ENCODE results near the gene ACSM6. TPM values are rescaled to one million over a fixed set of nuclear protein-coding genes. Genes with fewer than 3 reads are reported as not detected.

The ACSM6 gene
- total and polyA plus RNA-seq, 2 donors (not counting 3 experiments of a cell fraction or from before 2014, with no cell fraction given) = not detected

DNA sequence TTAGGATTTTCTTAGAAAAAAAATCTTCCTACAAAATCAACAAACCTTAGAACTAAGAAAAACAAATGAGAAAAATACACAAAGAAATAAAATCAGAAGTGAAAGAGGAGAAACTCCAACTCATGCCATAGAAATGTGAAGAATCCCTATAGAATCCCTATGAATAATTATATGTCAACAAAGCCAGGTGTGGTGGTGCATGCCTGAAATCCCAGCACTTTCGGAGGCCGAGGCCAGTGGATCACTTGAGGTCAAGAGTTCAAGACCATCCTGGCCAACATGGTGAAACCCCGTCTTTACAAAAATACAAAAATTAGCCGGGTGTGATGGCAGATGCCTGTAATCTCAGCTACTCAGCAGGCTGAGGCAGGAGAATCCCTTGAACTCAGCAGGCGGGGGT is 27.1 kb downstream of the ACSM6 start:
- no peak overlapping the region for H3K27ac ChIP-seq (ENCODE audit: insufficient read depth, low read depth, low read length)

More for the DNA sequence above, 27.1 kb downstream of the ACSM6 start:
- H3K79me2 ChIP-seq (ENCODE audit: control insufficient read depth, insufficient read depth, low read length) = no peaks in the 10 kb centered on the region
- H3K27me3 ChIP-seq (ENCODE audit: control insufficient read depth in 2 of 2, insufficient read depth in 2 of 2, low read length in 2 of 2) = no peaks in the 10 kb centered on the region
- ChIA-PET POLR2A (no interaction called here), CTCF (interaction anchor here (1.1 kb wide), 1 partner anchor 37 kb away, joined by 3 read pairs; no protein-coding TSS in a partner anchor)
- no peaks in the 10 kb centered on the region for H3K9me1 ChIP-seq (replicated peaks; ENCODE audit: control insufficient read depth, extremely low read depth, insufficient read depth, low read length)
- H3K4me2 ChIP-seq (ENCODE audit: insufficient read depth, low read length) = no peak overlapping the region
- intact Hi-C loops (cut with micrococcal nuclease) = no loop called here
- H2AFZ ChIP-seq (ENCODE audit: low read depth, low read length) = no peak overlapping the region
- no peaks in the 10 kb centered on the region for H3K4me1 ChIP-seq (ENCODE audit: control insufficient read depth, extremely low read depth, insufficient read depth, low read length)
- TF ChIP-seq POLR2A (IDR thresholded peaks at IDR 0.05; ENCODE audit: low read depth, low read length) = no peak
- TF ChIP-seq JUN (IDR thresholded peaks at IDR 0.05; ENCODE audit: borderline replicate concordance, insufficient read depth, insufficient read length, low read depth) = no peak
- TF ChIP-seq, protein P1, sequence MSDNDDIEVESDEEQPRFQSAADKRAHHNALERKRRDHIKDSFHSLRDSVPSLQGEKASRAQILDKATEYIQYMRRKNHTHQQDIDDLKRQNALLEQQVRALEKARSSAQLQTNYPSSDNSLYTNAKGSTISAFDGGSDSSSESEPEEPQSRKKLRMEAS (IDR thresholded peaks at IDR 0.05; ENCODE audit: insufficient read depth, insufficient read length) = no peak
- no peak for TF ChIP-seq EZH2 (IDR thresholded peaks at IDR 0.05; ENCODE audit: borderline replicate concordance, low read depth, low read length, severe bottlenecking)
- no peak for TF ChIP-seq MYC (IDR thresholded peaks at IDR 0.05; ENCODE audit: low read depth, low read length)
- TF ChIP-seq POLR2AphosphoS5 (IDR thresholded peaks at IDR 0.05; ENCODE audit: insufficient read depth, low read depth, low read length) = no peak
- no peak for TF ChIP-seq FOS (IDR thresholded peaks at IDR 0.05; ENCODE audit: borderline replicate concordance, insufficient read depth, low read length)
- no peak for TF ChIP-seq GATA2 (IDR thresholded peaks at IDR 0.05; ENCODE audit: insufficient read depth, insufficient read length, low read depth, low read length)
- TF ChIP-seq, protein P2, sequence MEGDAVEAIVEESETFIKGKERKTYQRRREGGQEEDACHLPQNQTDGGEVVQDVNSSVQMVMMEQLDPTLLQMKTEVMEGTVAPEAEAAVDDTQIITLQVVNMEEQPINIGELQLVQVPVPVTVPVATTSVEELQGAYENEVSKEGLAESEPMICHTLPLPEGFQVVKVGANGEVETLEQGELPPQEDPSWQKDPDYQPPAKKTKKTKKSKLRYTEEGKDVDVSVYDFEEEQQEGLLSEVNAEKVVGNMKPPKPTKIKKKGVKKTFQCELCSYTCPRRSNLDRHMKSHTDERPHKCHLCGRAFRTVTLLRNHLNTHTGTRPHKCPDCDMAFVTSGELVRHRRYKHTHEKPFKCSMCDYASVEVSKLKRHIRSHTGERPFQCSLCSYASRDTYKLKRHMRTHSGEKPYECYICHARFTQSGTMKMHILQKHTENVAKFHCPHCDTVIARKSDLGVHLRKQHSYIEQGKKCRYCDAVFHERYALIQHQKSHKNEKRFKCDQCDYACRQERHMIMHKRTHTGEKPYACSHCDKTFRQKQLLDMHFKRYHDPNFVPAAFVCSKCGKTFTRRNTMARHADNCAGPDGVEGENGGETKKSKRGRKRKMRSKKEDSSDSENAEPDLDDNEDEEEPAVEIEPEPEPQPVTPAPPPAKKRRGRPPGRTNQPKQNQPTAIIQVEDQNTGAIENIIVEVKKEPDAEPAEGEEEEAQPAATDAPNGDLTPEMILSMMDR (IDR thresholded peaks at IDR 0.05; ENCODE audit: extremely low read depth in 1 of 2, insufficient read depth in 1 of 2, low read depth in 1 of 2, low read length in 2 of 2) = no peak
- BruUV-seq (replicated peaks) = no TSS peak
- H3K9ac ChIP-seq (replicated peaks; ENCODE audit: extremely low read depth, insufficient read depth, low read length) = no peak overlapping the region
- H3K36me3 ChIP-seq (ENCODE audit: control insufficient read depth in 2 of 2, extremely low read depth in 1 of 2, insufficient read depth in 2 of 2, low read length in 2 of 2) = no peaks in the 10 kb centered on the region
- no peaks in the 10 kb centered on the region for H4K20me1 ChIP-seq (replicated peaks; ENCODE audit: control insufficient read depth, extremely low read depth, insufficient read depth, low read length)
- no peak for DNase-seq (ENCODE audit: low read depth, low spot score)
- H3K9me3 ChIP-seq (replicated peaks; ENCODE audit: control insufficient read depth, insufficient read depth, low read length) = no peaks in the 10 kb centered on the region
- no peak overlapping the region for H3K4me3 ChIP-seq (replicated peaks in 1 of 3; ENCODE audit: insufficient read depth in 1 of 3, low read depth in 1 of 3, low read length in 3 of 3)
- FAIRE-seq = no peak
- dilution Hi-C loops (cut with MboI; ENCODE audit: extremely low pct_ligation_motif_present, low sequenced_read_pairs) = no loop called here

Measured in endothelial cell of umbilical vein (primary cell).